ENCODE measurements around the gene SLC4A4. TPM values are rescaled to one million over a fixed set of nuclear protein-coding genes. Genes with fewer than 3 reads are reported as not detected.

Gene SLC4A4
- polyA plus RNA-seq, 1 of the 3 experiments (the other 2 are of a cell fraction): not detected

- TF ChIP-seq SIN3A (IDR thresholded peaks at IDR 0.05; ENCODE audit: borderline replicate concordance, low read depth, low read length): no peak
Measured at GRCh38 chr4:71473541-71474240, 134.9 kb downstream of the SLC4A4 start (continued).

- no peak overlapping the region for H3K9ac ChIP-seq
- no peaks in the 10 kb centered on the region for H3K79me2 ChIP-seq (ENCODE audit: insufficient read depth)
- no peaks in the 10 kb centered on the region for H3K4me1 ChIP-seq (ENCODE audit: control insufficient read depth in 1 of 2, insufficient read depth in 2 of 2, low read depth in 1 of 2, low read length in 1 of 2)
- no peak overlapping the region for H2AFZ ChIP-seq (ENCODE audit: low read depth)
- no peaks in the 10 kb centered on the region for H3F3A ChIP-seq (replicated peaks; ENCODE audit: insufficient read depth)
- no peak overlapping the region for H3K4me3 ChIP-seq (ENCODE audit: low read depth in 2 of 2, low read length in 1 of 2)
- H3K36me3 ChIP-seq (replicated peaks in 1 of 2; ENCODE audit: control insufficient read depth in 1 of 2, insufficient read depth in 2 of 2, low read length in 1 of 2): no peaks in the 10 kb centered on the region
- H3K27me3 ChIP-seq (ENCODE audit: insufficient read depth): no peaks in the 10 kb centered on the region
- no peak overlapping the region for H3K4me2 ChIP-seq
- no peak for DNase-seq
- POLR2A ChIA-PET: no interaction called here
- no peaks in the 10 kb centered on the region for H4K20me1 ChIP-seq (ENCODE audit: insufficient read depth)
- H3K9me2 ChIP-seq: no peaks in the 10 kb centered on the region
- WGBS (ENCODE audit: low lambda C conversion rate): 10% methylated on average over 2 of the region's 2 CpGs
- H3K9me3 ChIP-seq: no peaks in the 10 kb centered on the region
- no peak overlapping the region for H3K27ac ChIP-seq (ENCODE audit: low read depth in 2 of 2, low read length in 1 of 2)
- TF ChIP-seq FOSL2 (IDR thresholded peaks at IDR 0.05; ENCODE audit: borderline replicate concordance, low read depth) (no peak), RFX5 (IDR thresholded peaks at IDR 0.05; ENCODE audit: low read length) (no peak), RXRA (IDR thresholded peaks at IDR 0.05; ENCODE audit: borderline replicate concordance, low read depth) (no peak), POLR2AphosphoS5 (IDR thresholded peaks at IDR 0.05; ENCODE audit: low read depth, low read length) (no peak), ZBTB33 (IDR thresholded peaks at IDR 0.05; ENCODE audit: borderline replicate concordance, low read depth) (no peak), NFIC (IDR thresholded peaks at IDR 0.05; ENCODE audit: borderline replicate concordance) (no peak), TEAD4 (IDR thresholded peaks at IDR 0.05; ENCODE audit: borderline replicate concordance, insufficient read depth) (no peak)
- CTCF ChIA-PET: no interaction called here
Measured at GRCh38 chr4:71474731-71475130, 135.9 kb downstream of the SLC4A4 start.

- TF ChIP-seq NFIC (IDR thresholded peaks at IDR 0.05; ENCODE audit: borderline replicate concordance) (no peak), RFX5 (IDR thresholded peaks at IDR 0.05; ENCODE audit: low read length) (no peak), POLR2AphosphoS5 (IDR thresholded peaks at IDR 0.05; ENCODE audit: low read depth, low read length) (no peak), TCF12 (IDR thresholded peaks at IDR 0.05) (no peak), USF1 (IDR thresholded peaks at IDR 0.05; ENCODE audit: borderline replicate concordance, low read depth) (no peak), ELF1 (IDR thresholded peaks at IDR 0.05) (no peak), GATA2 (CRISPR knock-in tag; IDR thresholded peaks at IDR 0.05) (no peak), FOSL2 (IDR thresholded peaks at IDR 0.05; ENCODE audit: borderline replicate concordance, low read depth) (no peak), EP300 (IDR thresholded peaks at IDR 0.05; ENCODE audit: borderline replicate concordance in 1 of 2, low read depth in 1 of 2, low read length in 1 of 2) (no peak)
- H3K9ac ChIP-seq: no peak overlapping the region
- H3K4me2 ChIP-seq: no peak overlapping the region
- no peak overlapping the region for H3K4me3 ChIP-seq (ENCODE audit: low read depth in 2 of 2, low read length in 1 of 2)
- ChIA-PET POLR2A (no interaction called here), CTCF (no interaction called here)
- H3K9me2 ChIP-seq: no peaks in the 10 kb centered on the region
- H4K20me1 ChIP-seq (ENCODE audit: insufficient read depth): no peaks in the 10 kb centered on the region
- DNase-seq: no peak
- H3K27ac ChIP-seq (ENCODE audit: low read depth in 2 of 2, low read length in 1 of 2): no peak overlapping the region
- H3K36me3 ChIP-seq (replicated peaks in 1 of 2; ENCODE audit: control insufficient read depth in 1 of 2, insufficient read depth in 2 of 2, low read length in 1 of 2): no peaks in the 10 kb centered on the region
- WGBS (ENCODE audit: low lambda C conversion rate): 12% methylated on average over 3 of the region's 3 CpGs
- no peaks in the 10 kb centered on the region for H3K9me3 ChIP-seq
- no peaks in the 10 kb centered on the region for H3K79me2 ChIP-seq (ENCODE audit: insufficient read depth)
- H3K4me1 ChIP-seq (ENCODE audit: control insufficient read depth in 1 of 2, insufficient read depth in 2 of 2, low read depth in 1 of 2, low read length in 1 of 2): no peaks in the 10 kb centered on the region
- H3F3A ChIP-seq (replicated peaks; ENCODE audit: insufficient read depth): no peaks in the 10 kb centered on the region
- no peaks in the 10 kb centered on the region for H3K27me3 ChIP-seq (ENCODE audit: insufficient read depth)
- no peak overlapping the region for H2AFZ ChIP-seq (ENCODE audit: low read depth)
Measured at GRCh38 chr4:71476240-71476639, 137.4 kb downstream of the SLC4A4 start.
